PC-3 (cell line): ENCODE data around the gene COL25A1. TPM values are rescaled to one million over a fixed set of nuclear protein-coding genes. Genes with fewer than 3 reads are reported as not detected.

Experiments used
- ATAC-seq: fragments of 200-7000 bp; cut with Tn5 transposase; 2 replicates; pipeline ENCODE4 v1.9.1; 2020; ENCODE audit warnings: mild to moderate bottlenecking, moderate library complexity
- BruUV-seq: library from RNA; stranded (reverse); fragments of 400-500 nt; replicated peaks from 2 replicates; lab custom pipeline; 2021; lab: Mats Ljungman, UMichigan
- CTCF ChIA-PET: fragments of 300-600 bp; sonication (Branson Sonifier 250); formaldehyde crosslinking; loops from one replicate; lab custom pipeline; 2022; ENCODE audit warnings: antibody characterized with exemption; lab: Charles Lee
- POLR2A ChIA-PET: fragments of 300-600 bp; sonication (Branson Sonifier 250); formaldehyde crosslinking; loops from one replicate; lab custom pipeline; 2022; ENCODE audit warnings: antibody characterized with exemption; ENCODE audit not compliant: unreplicated experiment; lab: Charles Lee
- DNase-seq: peaks from one replicate; pipeline ENCODE4 v3.0.0-alpha.2; 2015
- H2AFZ ChIP-seq: fragments of 300-600 bp; sonication (generic); 2 replicates; pipeline ENCODE4 v1.6.0; 2016; ENCODE audit warnings: antibody characterized with exemption, low read length
- H3F3A ChIP-seq: fragments of 300-600 bp; sonication (generic); one replicate; pipeline ENCODE4 v1.6.0; 2017; ENCODE audit warnings: antibody characterized with exemption, low read length, control low read depth, mild to moderate bottlenecking; ENCODE audit not compliant: unreplicated experiment
- H3K27ac ChIP-seq: fragments of 300-600 bp; sonication (generic); 2 replicates; pipeline ENCODE4 v1.5.1; 2016; ENCODE audit warnings: mild to moderate bottlenecking, low read length
- H3K27me3 ChIP-seq: fragments of 300-600 bp; sonication (generic); 2 replicates; pipeline ENCODE4 v1.6.1; 2016; ENCODE audit warnings: low read length, mixed read lengths
- H3K36me3 ChIP-seq: fragments of 300-600 bp; sonication (generic); 2 replicates; pipeline ENCODE4 v1.6.1; 2016; ENCODE audit warnings: low read depth, mixed run types, low read length, mixed read lengths
- H3K4me1 ChIP-seq: fragments of 300-600 bp; sonication (generic); 2 replicates; pipeline ENCODE4 v1.5.1; 2016; ENCODE audit warnings: low read length; ENCODE audit not compliant: insufficient read depth
- H3K4me2 ChIP-seq: fragments of 300-600 bp; sonication (generic); 2 replicates; pipeline ENCODE4 v1.6.0; 2016; ENCODE audit warnings: low read length
- H3K4me3 ChIP-seq: fragments of 300-600 bp; sonication (generic); 2 replicates; pipeline ENCODE4 v1.5.1; 2016; ENCODE audit warnings: mild to moderate bottlenecking, low read length, mixed read lengths
- H3K79me2 ChIP-seq: fragments of 300-600 bp; sonication (generic); 2 replicates; pipeline ENCODE4 v1.6.1; 2017; ENCODE audit warnings: low read length, mixed read lengths
- H3K9ac ChIP-seq: fragments of 300-600 bp; sonication (generic); 2 replicates; pipeline ENCODE4 v1.6.0; 2016; ENCODE audit warnings: mild to moderate bottlenecking, low read length
- H3K9me2 ChIP-seq: fragments of 300-600 bp; sonication (generic); replicated peaks from 2 replicates; pipeline ENCODE4 v1.6.1; 2016; ENCODE audit warnings: mixed run types, low read length, mixed read lengths
- H3K9me3 ChIP-seq: fragments of 300-600 bp; sonication (generic); 2 replicates; pipeline ENCODE4 v1.6.1; 2016; ENCODE audit warnings: low read length, mixed read lengths
- H4K20me1 ChIP-seq: fragments of 300-600 bp; sonication (generic); 2 replicates; pipeline ENCODE4 v1.6.1; 2016; ENCODE audit warnings: low read length, mixed read lengths
- EZH2 ChIP-seq: fragments of 300-600 bp; sonication (generic); IDR thresholded peaks from one replicate; pipeline ENCODE4 v1.6.1; 2017; ENCODE audit warnings: antibody characterized with exemption, mild to moderate bottlenecking, low read length; ENCODE audit not compliant: unreplicated experiment
- EZH2phosphoT487 ChIP-seq: fragments of 300-600 bp; sonication (generic); IDR thresholded peaks from 2 replicates; pipeline ENCODE4 v1.6.1; 2018; ENCODE audit warnings: mild to moderate bottlenecking, antibody characterized with exemption, low read length, borderline replicate concordance
- intact Hi-C: fragments of 100-400 bp; cut with micrococcal nuclease; formaldehyde crosslinking; loops from 2 replicates; pipeline ENCODE4 v1.9.0; 2023
- total RNA-seq: library from RNA; depleted of rRNA; stranded (reverse); fragments of >200 nt; gene quantifications from 2 replicates; pipeline ENCODE4 v1.2.3, GENCODE V29; 2014
- TF ChIP-seq, protein P1 (sequence below): fragments of 300-600 bp; sonication (generic); conservative IDR thresholded peaks from 2 replicates; pipeline ENCODE4 v1.5.1; 2017; ENCODE audit warnings: antibody characterized with exemption, low read depth, mild to moderate bottlenecking, low read length

Gene COL25A1
- total RNA-seq, 1 experiment from 2014 or later = not detected

DNA sequence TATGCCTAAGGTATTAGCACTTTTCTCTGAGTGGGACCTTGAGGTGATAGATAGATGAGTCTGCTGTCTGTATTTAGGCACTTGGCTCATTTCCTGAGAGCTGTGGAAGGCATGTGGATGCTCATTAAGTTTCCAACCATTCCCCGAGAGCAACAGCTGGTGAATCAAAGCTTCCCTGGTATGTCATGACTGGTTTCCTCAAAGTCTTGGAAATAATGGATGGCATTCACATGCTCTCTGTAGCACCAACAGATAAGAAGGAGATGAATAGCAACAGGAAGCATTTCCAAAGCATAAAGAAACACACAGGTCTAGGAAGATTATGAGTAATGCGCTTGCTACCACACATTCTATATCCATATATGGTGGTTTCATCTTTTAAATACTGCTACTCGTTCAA is 421.3 kb downstream of the COL25A1 start:
- H3K27ac ChIP-seq = no peak overlapping the region
- no peaks in the 10 kb centered on the region for H4K20me1 ChIP-seq
- no peak for DNase-seq
- peaks cover 9% of the 10 kb centered on the region; the same call in 1 of the 2 replicates for H3K27me3 ChIP-seq
- H3K9ac ChIP-seq = no peak overlapping the region
- POLR2A ChIA-PET = no interaction called here
- H2AFZ ChIP-seq = no peak overlapping the region
- no peak for ATAC-seq
- no peaks in the 10 kb centered on the region for H3K9me3 ChIP-seq
- H3K4me1 ChIP-seq = no peaks in the 10 kb centered on the region
- no peaks in the 10 kb centered on the region for H3K9me2 ChIP-seq
- no peak overlapping the region for H3K4me3 ChIP-seq
- no peaks in the 10 kb centered on the region for H3F3A ChIP-seq
- BruUV-seq = no TSS peak
- TF ChIP-seq, protein P1, sequence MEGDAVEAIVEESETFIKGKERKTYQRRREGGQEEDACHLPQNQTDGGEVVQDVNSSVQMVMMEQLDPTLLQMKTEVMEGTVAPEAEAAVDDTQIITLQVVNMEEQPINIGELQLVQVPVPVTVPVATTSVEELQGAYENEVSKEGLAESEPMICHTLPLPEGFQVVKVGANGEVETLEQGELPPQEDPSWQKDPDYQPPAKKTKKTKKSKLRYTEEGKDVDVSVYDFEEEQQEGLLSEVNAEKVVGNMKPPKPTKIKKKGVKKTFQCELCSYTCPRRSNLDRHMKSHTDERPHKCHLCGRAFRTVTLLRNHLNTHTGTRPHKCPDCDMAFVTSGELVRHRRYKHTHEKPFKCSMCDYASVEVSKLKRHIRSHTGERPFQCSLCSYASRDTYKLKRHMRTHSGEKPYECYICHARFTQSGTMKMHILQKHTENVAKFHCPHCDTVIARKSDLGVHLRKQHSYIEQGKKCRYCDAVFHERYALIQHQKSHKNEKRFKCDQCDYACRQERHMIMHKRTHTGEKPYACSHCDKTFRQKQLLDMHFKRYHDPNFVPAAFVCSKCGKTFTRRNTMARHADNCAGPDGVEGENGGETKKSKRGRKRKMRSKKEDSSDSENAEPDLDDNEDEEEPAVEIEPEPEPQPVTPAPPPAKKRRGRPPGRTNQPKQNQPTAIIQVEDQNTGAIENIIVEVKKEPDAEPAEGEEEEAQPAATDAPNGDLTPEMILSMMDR = no peak
- TF ChIP-seq EZH2phosphoT487 = no peak
- TF ChIP-seq EZH2 = no peak
- no peaks in the 10 kb centered on the region for H3K79me2 ChIP-seq
- CTCF ChIA-PET = no interaction called here
- H3K4me2 ChIP-seq = no peak overlapping the region
- intact Hi-C loops = no loop called here
- H3K36me3 ChIP-seq = no peaks in the 10 kb centered on the region

DNA sequence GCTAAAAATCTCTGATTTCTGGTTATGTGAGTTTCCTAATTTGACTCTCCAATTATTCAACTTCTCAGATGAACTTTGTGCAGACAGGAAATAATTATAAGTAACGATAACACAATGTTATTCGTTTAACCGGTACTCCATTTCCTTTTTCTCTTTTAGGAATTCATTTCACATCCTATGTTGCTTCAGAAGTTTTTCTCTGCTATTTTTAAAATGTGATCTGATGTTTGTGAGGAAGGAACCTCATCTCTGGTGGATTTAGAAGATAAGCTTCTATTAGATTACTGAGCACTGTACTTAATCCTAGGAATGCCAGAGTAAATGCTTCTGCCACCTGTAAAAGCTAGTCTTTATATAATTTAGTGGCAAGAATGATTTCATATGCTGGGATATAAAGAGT is 423.7 kb downstream of the COL25A1 start:
- no peak overlapping the region for H3K4me3 ChIP-seq
- no peak overlapping the region for H3K4me2 ChIP-seq
- no peak overlapping the region for H2AFZ ChIP-seq
- TF ChIP-seq, protein P1 = no peak
- TF ChIP-seq EZH2phosphoT487 = no peak
- TF ChIP-seq EZH2 = no peak
- no TSS peak for BruUV-seq
- no peak for DNase-seq
- no peak overlapping the region for H3K9ac ChIP-seq
- ATAC-seq = no peak
- H3K4me1 ChIP-seq = no peaks in the 10 kb centered on the region
- CTCF ChIA-PET = no interaction called here
- no peaks in the 10 kb centered on the region for H3K36me3 ChIP-seq
- no peaks in the 10 kb centered on the region for H3K9me2 ChIP-seq
- no peaks in the 10 kb centered on the region for H3F3A ChIP-seq
- no peak overlapping the region for H3K27ac ChIP-seq
- 0 out of 2 replicates have a peak, but pooled peaks cover 7% of the 10 kb centered on the region for H3K27me3 ChIP-seq
- no peaks in the 10 kb centered on the region for H4K20me1 ChIP-seq
- H3K9me3 ChIP-seq = no peaks in the 10 kb centered on the region
- POLR2A ChIA-PET = no interaction called here
- intact Hi-C loops = no loop called here
- no peaks in the 10 kb centered on the region for H3K79me2 ChIP-seq

DNA sequence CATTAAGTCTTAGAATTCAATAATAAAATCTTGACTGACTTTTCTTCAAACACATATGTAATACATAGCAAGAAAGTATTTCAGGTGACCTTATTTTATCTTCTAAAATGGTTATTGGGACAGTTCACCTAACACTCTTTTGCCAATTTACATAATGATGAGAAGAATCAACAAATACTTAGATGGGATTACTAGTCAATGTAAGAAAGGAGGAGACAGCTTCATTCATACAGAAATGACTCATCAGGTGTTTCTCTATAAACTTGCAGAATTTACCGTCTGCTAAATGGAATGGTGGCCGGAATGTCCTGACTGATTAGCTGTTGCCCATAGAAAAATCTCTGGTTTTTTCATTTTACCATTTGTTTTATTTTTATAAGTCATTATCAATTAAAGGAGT is 424.6 kb downstream of the COL25A1 start:
- Histone ChIP-seq H3K9ac (no peak overlapping the region), H3K4me2 (no peak overlapping the region), H3K79me2 (no peaks in the 10 kb centered on the region), H3F3A (no peaks in the 10 kb centered on the region), H3K36me3 (no peaks in the 10 kb centered on the region), H3K27ac (no peak overlapping the region), H3K9me3 (no peaks in the 10 kb centered on the region), H3K27me3 (0 out of 2 replicates have a peak, but pooled peaks cover 12% of the 10 kb centered on the region), H3K9me2 (no peaks in the 10 kb centered on the region), H3K4me3 (no peak overlapping the region), H2AFZ (no peak overlapping the region), H3K4me1 (no peaks in the 10 kb centered on the region), H4K20me1 (no peaks in the 10 kb centered on the region)
- POLR2A ChIA-PET = no interaction called here
- BruUV-seq = no TSS peak
- DNase-seq (peak; percentile 32), ATAC-seq (no peak)
- intact Hi-C loops = no loop called here
- no peak for TF ChIP-seq EZH2phosphoT487
- TF ChIP-seq EZH2 = no peak
- TF ChIP-seq, protein P1 = no peak
- CTCF ChIA-PET = no interaction called here
